ENCODE results near the gene PEX14.

- no peak for TF ChIP-seq TP53 (CRISPR knock-in tag; IDR thresholded peaks at IDR 0.05)
- no peak for TF ChIP-seq PRDM15 (CRISPR knock-in tag; IDR thresholded peaks at IDR 0.05)
- TF ChIP-seq CREB1 (CRISPR knock-in tag; IDR thresholded peaks at IDR 0.05), result no peak
- TF ChIP-seq NFYB (CRISPR knock-in tag; conservative IDR thresholded peaks at IDR 0.05; ENCODE audit: low read depth), result no peak
- no peak for TF ChIP-seq USF2 (CRISPR knock-in tag; IDR thresholded peaks at IDR 0.05)
- TF ChIP-seq NR3C1 (CRISPR knock-in tag; conservative IDR thresholded peaks at IDR 0.05; ENCODE audit: low read depth), result no peak
- TF ChIP-seq CTCF (IDR thresholded peaks at IDR 0.05), result no peak
- TF ChIP-seq ZNF232 (CRISPR knock-in tag; IDR thresholded peaks at IDR 0.05), result no peak
- TF ChIP-seq MAX (CRISPR knock-in tag; IDR thresholded peaks at IDR 0.05), result no peak
- no peak for TF ChIP-seq SP1 (CRISPR knock-in tag; conservative IDR thresholded peaks at IDR 0.05)
- TF ChIP-seq TEAD4 (CRISPR knock-in tag; IDR thresholded peaks at IDR 0.05), result no peak
- TF ChIP-seq NR2C2 (CRISPR knock-in tag; IDR thresholded peaks at IDR 0.05), result no peak
- TF ChIP-seq SMAD4 (CRISPR knock-in tag; IDR thresholded peaks at IDR 0.05), result no peak
These were observed 157.3 kb downstream of the PEX14 start for GRCh38 chr1:10631811-10632593.

All from WTC11 (cell line).